NCI-H345 treated with DMSO at 0.1 percent for 48 hours (cell line): ENCODE results near the gene ACSL1.

ENCODE experiments used
- DNase-seq: peaks from one replicate; lab custom pipeline; 2025; ENCODE audit not compliant: unreplicated experiment; lab: John Stamatoyannopoulos, UW

Gene ACSL1, protein sequence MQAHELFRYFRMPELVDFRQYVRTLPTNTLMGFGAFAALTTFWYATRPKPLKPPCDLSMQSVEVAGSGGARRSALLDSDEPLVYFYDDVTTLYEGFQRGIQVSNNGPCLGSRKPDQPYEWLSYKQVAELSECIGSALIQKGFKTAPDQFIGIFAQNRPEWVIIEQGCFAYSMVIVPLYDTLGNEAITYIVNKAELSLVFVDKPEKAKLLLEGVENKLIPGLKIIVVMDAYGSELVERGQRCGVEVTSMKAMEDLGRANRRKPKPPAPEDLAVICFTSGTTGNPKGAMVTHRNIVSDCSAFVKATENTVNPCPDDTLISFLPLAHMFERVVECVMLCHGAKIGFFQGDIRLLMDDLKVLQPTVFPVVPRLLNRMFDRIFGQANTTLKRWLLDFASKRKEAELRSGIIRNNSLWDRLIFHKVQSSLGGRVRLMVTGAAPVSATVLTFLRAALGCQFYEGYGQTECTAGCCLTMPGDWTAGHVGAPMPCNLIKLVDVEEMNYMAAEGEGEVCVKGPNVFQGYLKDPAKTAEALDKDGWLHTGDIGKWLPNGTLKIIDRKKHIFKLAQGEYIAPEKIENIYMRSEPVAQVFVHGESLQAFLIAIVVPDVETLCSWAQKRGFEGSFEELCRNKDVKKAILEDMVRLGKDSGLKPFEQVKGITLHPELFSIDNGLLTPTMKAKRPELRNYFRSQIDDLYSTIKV

DNA sequence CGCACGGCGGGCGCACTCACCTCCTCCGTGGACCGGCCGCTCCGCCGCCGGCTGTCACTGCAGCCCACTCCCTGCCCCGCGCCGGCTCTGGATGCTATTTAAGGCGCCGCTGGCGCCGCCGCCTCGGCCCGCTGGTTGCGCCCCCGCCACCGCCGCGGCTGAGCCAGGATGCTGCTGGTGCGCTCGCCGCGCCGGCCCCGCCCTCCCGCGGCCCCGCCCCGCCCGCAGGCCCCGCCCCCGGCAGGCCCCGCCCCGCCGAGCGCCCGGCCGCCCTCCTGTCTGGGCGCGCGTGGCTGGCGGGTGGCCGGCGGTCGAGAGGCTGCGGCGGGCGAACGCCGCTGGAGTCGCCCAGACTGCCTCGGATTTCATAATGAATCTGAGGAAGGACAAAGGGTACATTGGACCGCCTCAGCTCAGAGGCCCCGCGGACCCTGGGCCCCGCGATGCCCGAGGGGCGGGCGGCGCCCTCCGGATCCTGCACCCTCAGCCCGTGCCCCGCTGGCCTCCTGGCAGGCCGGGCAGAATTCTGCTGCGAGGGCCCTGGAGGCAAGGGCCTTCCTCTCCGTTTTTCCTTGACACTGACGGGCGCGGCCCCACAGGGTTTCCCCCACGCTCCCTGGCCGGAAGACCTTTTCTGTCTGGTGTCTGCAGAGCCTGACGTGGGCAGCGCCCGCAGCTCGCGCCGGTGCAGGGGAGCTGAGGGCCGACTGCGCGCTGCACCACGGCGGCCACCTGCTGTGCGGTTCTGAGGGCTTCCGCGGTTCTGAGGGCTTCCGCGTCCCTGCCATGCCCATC is at the start of gene ACSL1:
TSS of gene ACSL1 (minus strand) at position 73 of the 795 bp plus-strand sequence. CDS start 22,454 bp downstream, outside the sequence.
- DNase-seq = peak; percentile 22

DNA sequence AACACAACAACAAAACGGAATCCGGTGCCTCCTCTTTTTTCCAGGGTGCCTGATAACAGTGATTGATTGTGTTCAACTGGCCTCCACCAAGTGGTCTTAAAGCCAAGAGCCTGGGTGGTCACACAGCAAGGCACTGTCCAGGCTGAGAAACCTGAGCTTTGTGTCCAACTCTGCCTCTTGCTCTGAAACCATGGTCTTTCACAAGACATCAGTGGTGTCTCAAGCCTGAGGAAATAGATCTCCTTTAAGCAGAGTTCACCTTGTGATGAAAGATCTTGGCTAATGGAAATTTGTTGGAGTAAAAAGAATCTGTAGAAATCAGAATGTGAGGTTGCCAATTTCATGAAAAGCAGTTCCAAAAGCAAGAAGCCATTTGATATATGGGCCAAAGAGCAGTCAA is 47.3 kb upstream of the ACSL1 start:
- no peak for DNase-seq

DNA sequence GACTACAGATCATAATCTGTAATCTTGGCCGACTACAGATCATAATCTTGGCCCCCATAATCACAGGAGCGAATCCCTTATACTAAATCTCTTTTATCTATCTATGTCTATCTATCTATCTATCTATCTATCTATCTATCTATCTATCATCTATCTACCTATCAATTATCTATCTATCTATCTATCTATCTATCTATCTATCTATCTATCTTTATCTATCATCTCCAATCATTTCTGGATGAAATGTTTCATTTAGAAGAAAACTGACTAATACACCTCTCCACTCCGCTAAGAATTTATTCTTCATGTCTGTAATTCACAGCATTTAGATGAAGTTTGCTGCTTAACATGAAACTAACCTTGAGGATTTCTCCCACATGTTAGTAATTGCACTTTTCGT is 45.0 kb upstream of the ACSL1 start:
- no peak for DNase-seq

DNA sequence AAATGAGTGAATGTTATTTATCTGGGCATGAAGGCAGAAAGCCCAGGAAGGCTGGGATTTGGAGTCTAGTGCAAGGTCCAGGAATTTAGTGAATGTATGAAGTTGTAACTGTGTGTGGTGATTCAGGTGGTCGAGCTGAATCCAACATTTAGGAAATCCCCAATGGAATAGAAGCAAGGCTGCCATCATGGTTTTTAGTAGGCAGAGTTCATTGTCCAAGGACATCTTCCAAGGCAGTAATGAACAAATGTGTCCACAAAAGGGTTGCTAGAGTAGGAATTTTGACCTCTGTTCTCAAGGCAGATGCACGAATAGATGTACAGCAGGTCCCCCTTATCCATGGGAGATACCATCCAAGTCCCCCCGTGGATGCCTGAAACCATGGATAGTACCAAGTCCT is 42.9 kb upstream of the ACSL1 start:
- no peak for DNase-seq

DNA sequence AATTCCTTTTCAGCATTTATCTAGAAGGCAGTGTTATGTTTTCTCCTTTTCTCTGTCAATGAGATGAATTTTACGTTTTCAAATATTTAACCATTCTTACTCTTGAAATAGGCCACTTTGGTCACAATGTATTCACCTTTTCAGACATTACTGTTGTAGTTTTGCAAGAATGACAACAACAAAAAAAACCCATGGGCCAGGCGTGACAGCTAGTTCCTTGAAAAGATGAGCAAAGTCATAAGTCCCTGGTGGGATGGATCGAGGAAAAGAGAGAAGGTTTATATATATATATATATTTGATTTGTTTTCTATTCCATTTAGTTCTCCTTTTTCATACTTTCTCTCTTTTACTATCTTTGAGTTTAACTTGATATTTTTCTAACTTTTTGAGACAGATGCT is 38.1 kb upstream of the ACSL1 start:
- DNase-seq = no peak

DNA sequence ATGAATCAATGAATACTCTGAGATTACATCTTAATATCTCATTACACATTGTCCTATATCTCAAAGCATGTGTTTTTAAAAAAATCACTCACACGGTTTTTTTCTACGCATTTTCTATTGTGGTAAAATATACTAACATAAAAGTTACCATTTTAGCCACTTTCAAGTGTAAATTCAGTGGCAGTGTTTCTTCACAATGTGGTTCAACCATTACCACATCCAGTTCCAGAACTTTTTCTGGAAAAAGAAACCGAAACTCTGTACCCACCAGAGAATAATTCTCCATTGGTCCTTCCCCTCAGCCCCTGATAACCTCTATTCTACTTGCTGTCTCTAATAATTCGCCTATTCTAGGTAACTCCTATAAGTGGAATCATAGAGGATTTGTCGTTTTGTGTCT is 35.3 kb upstream of the ACSL1 start:
- DNase-seq = no peak

DNA sequence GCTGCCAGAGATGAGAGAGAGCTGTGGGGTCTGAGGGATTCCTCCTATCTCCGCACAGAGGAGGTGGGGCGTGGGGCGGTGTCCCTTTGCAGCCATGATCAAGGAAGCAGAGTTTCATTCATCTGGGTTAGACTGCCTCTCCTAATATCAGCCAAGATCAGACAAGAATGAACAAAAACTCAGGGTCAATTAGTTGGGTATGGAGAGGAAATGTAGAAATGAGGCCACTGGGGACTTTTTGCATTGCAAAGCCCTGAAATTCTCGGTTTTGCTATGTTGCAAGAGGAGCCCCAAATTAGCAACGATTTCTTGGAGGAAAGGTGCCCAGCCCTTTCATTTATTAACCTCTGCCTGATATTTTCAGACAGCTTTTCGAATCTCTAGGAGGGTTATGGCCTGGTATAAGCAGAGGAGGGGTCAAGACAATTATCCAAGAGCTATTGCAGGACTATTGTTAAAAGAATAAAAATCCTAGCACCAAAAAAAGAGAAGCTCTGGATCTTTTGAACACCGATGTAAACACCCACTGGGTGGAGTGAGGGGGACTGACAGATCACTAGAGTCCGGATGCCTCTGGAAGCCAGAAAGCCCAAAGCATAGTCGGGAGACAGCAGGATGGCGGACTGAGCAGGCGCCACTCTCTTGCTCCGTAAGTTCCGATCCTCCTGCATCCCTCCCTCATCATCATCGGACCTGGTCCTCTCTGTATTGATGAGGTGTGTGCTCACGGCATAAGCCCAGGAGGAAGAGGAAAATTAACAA is 34.4 kb upstream of the ACSL1 start:
- DNase-seq = no peak

DNA sequence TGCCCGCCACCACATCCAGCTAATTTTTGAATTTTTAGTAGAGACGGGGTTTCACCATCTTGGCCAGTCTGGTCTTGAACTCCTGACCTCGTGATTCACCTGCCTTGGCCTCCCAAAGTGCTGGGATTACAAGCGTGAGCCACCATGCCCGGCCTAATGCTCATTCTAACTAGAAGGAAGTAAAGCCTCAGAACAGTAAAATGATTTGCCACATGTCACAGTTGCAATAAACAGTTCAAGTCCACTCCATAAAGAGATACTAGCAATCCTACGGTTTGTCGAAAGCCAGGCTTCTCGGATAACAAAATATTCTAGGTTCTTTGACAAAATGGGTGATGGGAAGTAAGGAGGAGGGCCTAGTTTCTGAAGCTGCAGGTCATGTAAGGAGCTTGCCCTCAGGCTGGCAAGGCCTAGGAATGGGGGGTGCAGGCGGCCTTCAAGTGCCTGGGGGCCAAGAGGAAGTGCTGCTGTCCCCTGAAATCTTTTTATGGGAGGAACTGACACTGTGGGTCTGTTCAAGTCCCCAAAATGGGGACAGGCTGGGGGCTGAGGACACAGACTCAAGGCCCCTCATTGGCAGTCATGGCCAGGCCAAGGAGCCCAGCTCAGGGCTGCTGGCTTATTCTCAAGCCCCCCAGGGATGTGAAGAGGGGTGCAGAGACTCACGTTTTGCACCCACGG is 31.8 kb upstream of the ACSL1 start:
- no peak for DNase-seq

DNA sequence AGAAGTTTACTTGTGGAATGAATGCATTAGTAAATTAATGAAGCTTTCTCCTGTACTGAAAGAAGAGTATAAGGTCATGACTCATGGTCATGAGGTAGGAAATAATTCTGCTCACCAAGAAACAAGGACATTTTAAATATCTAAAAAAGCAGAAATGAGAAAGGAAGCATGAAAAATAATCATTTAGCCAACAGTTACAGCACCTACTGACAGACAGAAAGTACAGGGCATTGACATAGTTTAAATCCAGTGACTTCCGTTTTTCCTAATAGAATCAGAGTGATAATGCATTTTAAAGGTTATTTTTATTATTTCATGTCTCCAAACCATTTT is 30.5 kb upstream of the ACSL1 start:
- no peak for DNase-seq

DNA sequence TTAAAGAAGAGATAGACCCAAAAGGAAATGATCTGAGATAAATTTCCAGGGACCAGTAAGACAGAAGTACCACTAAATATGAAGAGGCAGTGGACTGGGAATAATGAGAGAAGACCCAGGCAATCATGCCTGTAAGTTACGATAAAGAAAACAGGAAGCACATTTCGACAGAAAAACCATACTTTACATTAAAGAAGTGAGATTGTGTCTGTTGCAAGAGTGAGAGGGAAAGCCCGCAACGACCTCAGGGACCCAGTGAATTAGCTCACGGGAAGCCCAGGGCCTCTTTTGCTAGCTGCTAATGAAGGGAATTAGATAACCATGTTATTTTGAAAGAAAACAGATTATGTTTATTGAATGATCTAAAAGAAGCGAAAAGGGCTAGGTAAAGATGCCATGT is 28.9 kb upstream of the ACSL1 start:
- DNase-seq = no peak

DNA sequence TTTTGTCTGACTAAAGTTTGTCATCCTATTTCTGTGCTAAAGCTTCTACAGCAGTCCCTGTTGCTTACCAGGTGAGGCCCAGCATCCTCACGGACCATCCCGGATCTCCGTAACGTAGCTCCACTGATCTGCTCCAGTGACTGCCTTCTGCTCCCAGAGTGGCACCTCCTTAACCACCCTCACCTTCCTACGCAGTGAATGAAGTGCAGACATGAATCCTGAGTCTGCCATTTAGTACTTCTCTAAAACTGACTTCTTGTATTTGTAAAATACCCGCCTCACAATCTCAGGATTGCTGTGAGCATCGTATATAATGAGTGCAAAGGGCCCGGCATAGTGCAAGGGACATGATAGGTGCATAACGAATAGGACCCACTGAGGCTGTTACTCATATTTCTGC is 27.7 kb upstream of the ACSL1 start:
- DNase-seq = no peak

DNA sequence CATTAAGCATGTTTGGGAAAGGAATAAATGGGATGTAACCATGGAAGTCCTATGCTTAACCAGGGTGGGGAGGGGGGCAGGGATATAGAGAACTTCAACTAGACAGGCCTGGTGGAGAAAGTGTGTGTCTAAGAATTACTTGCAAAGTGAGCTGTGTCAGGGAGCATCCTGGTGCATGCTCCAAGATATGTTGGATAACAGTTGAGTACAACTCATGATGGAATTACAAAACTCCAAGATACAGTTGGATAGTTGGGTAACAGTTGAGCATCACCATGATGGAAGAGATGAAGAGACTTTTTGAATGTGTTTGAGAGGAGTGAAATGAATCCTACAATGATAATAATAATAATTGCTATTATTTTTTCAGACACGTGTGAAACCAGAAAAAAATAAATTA is 26.1 kb upstream of the ACSL1 start:
- DNase-seq = no peak

DNA sequence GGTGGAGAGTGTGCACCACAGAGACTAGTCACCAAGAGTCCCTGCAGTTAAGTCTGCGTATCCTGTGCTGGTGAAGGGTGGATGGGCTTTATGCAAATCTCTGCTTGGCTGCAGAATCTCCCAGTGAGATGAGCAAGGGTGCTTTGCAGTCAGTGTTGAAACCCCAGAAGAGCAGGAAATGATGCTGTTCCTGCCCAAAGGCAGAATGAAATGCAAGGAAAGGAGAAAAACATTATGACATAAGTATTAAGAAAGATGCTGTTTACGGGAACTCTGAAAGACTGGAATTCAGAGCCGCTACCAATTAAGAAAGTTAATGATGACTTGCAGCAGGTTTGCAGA is 25.4 kb upstream of the ACSL1 start:
- DNase-seq = no peak

DNA sequence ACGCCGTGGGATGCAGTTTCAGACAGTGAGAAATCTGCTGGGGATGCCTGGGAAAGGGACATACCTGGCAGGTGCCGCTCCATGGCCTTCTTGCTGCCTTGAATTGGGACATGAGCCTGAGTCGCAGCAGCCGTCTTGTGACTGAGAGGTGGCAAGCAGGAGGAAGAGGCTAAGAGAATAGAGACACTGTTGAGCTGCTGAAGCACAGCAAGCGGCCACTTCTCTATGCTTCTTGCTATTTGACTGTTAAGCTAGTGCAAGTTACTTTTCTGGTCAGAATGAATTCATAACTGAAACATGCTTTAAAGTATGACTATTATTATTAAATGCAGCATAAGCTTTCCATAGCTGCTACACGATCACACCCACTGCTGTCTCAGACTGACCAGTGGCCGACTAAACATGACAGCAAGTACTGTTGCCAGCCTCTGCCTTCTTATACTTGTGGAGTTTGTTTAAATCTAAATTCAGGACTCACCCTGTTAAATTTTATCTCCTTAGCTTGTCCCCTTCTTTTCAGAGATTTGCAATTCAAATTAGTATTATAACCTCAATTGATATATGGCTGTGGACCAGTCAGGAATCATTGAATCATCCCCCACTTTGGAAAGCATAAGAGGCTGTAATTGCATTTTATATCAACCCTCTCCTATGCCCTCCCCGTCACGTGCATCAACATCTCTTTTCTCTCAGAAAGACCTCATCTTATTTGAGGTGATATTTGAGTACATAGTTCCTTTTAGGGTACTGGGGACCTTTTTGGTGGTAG is 24.8 kb upstream of the ACSL1 start:
- no peak for DNase-seq

DNA sequence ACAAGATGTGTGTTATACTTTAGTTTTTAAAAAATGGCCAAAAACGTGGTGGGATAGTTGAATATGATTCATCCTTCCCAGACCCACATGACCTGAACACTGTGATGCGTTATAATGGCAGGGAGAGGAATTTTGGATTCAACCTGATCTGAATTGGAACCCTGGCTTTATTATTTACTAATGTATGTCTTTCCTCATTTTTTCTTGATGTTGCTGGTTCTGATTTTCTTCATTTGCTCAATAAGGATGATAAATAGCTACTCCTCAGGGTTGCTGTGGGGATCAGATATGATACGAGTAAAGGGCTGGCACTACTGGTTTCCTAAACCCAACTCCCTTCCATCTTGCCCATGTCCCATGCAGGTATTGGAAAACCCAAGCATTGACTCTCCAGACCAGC is 24.2 kb upstream of the ACSL1 start:
- DNase-seq = no peak

DNA sequence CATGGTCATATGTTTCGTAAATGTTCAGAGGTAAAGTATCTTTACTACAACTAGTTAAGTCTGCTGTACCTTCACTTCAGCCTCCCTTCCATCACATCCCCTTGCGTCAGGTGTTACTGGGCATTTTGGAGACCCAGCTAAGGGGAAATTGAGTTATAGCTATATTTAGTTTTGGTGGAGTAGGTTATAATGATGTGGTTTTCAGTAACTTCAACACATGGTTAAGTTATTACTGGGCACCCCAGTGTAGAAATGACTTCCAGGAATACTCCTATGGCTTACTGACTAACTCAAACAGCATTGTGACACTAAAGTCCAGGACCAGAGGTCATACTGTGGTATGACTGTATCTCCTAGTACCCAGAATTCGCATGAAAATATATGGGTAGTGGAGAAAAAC is 23.4 kb upstream of the ACSL1 start:
- DNase-seq = no peak

DNA sequence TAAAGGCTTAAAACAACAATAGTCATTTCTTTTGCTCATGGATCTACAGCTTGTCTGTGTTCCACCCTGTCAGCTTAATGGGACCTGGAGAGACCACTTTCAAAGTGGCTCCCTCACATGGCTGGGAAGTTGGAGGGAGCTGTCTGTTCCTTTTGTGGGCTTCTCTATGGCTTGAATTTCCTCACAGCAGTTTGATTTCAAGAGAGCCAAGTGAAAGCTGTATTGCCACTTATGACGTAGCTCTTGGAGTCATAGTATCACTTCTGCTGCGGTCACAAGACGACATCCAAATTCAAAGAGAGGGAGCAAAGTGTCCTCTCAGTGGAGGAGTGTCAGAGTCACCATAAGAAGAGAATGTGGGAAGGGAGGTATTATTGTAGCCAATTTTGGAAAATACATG is 22.7 kb upstream of the ACSL1 start:
- no peak for DNase-seq

DNA sequence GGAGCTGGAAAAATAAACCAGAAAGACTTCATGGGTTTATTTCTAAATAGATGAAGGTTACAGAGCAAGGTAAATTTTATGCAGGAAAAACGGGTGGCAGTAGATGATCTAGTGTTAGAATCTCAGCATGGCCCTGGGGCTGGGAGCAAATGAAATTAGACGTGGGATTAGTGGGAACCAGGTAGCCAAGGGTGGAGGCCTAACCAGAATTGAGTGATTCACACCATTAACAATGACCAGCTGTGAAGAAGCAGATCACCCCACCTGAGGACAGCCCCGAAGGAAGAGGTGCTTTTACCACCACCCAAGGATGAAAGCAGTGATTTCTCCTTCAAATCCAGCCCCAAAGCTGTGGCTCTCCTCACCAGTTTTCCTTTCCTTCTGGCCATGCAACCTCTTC is 20.8 kb upstream of the ACSL1 start:
- DNase-seq = no peak

DNA sequence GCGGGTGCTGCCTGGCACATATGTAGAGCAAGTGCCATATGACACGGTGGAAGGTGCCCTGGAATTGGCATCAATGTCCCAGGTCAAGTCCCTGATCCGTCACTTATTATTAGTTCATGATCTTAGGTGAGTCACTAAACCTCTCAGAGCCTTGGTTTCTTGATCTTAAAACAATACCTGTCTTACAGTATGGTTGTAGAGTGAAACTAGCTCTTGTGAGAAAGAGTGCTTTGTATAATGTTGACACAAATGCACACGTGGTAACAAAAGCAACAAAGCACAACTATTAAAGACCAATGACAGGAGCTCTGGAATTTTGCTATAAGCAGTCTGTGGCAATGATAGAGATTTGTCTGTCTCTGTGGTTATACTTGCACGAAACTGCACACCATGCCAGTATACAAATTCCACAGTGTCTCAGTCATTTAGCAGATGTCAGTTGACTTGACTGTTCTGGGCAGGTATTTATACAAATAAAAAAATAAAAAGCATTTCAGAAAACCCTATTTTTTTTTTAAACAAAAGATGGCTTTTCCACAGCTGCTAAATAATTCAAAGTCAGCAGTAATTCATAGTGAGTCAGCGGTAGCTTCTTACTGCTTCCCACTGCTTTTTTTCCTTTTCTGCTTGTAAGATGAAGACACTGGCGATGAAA is 19.7 kb upstream of the ACSL1 start:
- no peak for DNase-seq

DNA sequence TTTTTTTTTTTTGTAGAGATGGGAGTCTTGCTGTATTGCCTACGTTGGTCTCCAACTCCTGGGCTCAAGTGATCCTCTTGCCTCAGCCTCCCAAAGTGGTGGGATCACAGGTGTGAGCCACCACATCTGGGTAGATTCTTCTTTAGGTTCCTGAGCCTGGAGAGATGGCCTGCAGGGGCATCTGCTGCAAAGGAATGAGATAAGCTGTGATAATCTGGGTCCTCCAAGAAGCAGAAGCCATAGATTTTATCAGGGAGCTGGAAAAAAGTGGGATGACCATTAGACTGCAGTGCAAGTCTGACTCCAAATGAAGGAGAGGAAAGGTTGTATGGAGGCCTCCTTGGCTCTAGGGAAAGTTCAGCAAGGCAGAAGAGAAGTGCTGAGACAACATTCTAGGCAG is 19.0 kb upstream of the ACSL1 start:
- DNase-seq = no peak
